Cardiac septum (tissue), 1 donor: Measurements from ENCODE around the gene TMED1. TPM values are rescaled to one million over a fixed set of nuclear protein-coding genes. Genes with fewer than 3 reads are reported as not detected.

Experiments
- DNase-seq: peaks from one replicate; pipeline ENCODE4 v3.0.0-alpha.2; 2020; ENCODE audit warnings: low spot score
- intact Hi-C: fragments of 100-400 bp; cut with DNase I; formaldehyde crosslinking; loops from one replicate; pipeline ENCODE4 v1.14.0; 2022
- total RNA-seq: library from RNA; stranded (reverse); fragmentation: NEBNext Ultra II Directional; extraction: Animal tissue kit (Norgen Biotek cat#: 25700); gene quantifications from one replicate; pipeline ENCODE4 v1.2.1, GENCODE V29; 2021
- donor health status: DM: no; HTN: no; CAD: no.

The TMED1 gene
- total RNA-seq, 1 donor from 2014 or later: 25.6 TPM

DNA sequence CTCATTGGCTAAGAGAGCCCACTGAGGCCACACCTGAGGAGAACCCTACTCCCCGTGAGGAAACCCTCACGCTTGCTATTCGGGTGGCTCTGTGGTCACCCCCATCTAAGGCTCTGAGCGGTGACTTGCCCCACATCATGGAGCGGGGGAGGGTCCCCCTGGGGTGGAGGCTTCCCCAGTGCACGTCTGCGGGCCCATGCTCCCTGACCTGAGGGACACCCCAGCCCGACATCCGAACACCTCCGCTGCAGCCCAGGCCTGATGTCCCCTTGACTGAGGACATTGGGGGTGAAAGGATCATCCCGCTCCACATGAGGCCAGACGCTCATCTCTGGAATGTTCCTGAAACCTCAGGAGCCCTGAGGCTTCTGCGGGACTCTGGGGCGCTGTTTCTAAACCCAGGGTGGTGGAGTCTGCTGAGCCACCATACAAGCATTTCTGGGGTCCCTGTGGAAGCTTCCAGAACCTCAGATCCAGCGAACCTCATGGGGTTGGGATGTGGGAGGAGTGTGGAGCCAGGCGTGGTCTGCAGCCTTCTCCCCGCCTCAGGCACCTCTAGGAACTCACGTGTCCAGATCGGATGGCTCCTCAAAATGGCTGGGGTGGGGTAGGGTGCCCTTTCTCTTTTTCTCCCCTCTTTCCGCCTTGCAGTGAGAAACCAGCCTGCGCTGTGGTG is 19.9 kb downstream of the TMED1 start:
- intact Hi-C loops: no loop called here
- no peak for DNase-seq

DNA sequence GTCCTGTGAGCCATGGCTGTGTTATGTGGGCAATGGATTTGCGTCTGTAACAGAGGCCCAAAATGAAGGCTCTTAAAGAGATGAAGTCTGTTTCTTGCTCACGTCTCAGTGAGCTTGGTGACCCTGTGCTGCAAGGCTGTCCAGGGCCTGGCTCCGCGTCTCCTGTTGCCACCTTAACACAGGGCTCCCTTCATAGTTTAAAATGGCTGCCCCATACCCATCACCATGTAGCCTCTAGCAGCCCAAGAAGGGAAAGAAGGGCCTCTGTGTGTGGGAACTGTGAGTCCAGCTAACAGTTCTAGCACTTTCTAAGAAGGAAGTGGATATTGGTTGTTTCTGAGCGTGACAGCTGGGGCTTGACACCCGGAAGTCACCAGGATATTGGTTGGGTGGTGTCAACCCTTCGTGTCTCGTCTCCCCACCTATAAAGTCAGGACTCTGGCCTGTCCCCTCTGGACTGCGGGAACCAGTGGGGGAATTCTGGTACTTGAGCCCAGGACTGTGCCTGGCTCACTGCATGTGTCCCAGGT is 20.9 kb downstream of the TMED1 start:
- intact Hi-C loops: no loop called here
- DNase-seq: no peak

DNA sequence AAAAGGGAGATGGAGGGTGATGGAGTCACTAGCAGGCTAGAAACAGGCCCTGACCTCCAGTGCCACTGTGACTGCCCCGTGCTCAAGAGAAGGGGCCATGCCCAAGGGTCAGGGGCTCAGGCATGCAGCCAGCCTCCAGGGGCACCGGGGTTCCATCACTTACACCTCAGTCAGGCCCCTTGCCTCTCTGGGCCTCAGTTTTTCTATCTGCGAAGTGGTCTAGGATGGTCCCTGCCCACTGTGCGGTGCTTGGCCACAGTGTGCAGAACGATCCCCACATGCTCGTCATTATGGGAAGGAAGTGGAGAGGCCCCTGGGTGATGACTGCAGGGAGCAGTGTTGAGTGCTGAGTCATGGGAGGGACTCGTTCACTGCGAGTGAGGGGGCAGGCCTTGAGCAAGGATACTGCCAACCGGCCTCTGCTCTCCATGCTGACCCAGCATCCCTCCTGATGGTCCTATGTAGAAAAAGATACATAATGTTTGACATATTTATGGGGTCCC is 23.1 kb downstream of the TMED1 start:
- DNase-seq: peak; percentile 87
- intact Hi-C loops: no loop called here

DNA sequence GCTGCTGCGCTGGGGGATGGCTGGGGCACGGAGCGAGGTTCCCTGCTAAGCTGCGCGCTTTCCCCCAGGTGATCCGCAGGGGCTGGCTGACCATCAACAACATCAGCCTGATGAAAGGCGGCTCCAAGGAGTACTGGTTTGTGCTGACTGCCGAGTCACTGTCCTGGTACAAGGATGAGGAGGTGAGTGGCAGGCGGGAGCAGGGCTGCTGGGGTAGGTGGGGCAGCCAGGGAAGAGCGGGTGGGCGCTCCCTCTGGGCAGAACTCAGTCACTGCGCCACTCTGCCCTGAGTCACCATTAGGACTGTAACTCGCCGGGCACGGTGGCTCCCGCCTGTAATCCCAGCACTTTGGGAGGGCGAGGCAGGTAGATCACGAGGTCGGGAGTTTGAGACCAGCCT is 23.8 kb downstream of the TMED1 start:
- no peak for DNase-seq

DNA sequence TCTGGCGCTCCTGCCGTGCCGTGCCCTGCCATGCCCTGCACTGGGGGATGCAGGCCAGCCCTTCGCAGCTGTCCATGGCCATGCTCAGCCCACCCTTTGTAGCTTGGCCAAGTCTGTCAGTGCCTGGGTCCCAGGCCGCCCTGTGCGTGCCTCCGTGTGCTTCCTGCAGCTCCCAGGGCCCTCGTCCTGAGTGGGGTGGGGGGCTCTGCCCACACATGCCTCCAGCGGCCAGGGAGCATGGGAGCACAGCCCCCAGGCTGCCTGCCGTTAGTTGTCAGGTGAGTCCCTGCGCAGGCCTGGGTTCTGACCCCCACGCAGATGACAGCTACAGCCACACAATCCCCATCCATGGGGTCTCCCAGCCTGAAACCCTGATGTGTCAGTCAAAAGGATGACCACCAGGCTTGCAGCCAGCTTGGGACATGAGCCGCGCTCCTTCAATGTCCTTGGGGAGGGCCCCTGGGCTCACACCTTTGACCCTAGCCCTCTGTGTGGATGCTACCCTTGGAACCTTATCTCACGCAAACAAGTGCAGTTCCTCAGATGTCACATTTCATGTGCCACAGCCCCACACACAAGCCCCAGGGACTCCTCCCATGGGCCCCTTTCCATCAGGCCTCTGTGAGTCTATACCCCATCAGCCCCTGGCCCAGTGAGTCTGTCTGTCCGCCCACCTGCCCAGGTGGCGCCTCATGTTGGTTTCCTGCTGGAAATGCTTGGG is 24.5 kb downstream of the TMED1 start:
- DNase-seq: no peak
- intact Hi-C loops: no loop called here

More for the DNA sequence above, 23.8 kb downstream of the TMED1 start:
- intact Hi-C loops: no loop called here

DNA sequence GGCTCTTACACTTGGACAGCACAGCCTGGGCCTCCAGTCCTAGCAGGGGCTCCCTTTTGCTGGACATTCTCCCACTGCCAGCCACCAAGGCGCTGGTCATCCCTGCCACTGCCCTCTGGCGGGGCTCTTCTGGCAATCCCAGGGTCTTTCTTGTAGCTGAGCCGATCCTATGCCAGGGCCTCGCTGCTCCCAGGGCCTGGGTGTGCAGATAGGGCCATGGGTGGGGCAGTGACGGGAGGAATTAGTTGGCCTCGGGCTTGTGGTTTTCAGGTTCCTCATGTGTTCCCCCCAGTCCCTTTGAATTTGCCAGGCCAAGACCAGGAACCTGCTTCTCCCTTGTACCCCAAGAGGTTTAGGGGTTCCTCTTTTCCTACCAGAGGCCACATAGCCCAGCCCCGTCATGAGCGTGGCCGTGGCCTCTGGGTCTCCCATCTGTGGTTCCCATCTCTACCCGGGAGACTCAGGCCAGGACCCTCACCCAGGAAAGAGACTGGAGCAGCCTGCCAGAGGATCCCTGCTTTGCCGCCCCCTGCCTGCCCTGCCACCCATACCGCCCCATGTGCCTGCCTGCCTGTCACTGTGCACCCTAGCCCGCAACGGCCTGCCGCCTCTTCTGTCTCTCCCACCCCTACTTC is 26.2 kb downstream of the TMED1 start:
- no peak for DNase-seq
- intact Hi-C loops: no loop called here

DNA sequence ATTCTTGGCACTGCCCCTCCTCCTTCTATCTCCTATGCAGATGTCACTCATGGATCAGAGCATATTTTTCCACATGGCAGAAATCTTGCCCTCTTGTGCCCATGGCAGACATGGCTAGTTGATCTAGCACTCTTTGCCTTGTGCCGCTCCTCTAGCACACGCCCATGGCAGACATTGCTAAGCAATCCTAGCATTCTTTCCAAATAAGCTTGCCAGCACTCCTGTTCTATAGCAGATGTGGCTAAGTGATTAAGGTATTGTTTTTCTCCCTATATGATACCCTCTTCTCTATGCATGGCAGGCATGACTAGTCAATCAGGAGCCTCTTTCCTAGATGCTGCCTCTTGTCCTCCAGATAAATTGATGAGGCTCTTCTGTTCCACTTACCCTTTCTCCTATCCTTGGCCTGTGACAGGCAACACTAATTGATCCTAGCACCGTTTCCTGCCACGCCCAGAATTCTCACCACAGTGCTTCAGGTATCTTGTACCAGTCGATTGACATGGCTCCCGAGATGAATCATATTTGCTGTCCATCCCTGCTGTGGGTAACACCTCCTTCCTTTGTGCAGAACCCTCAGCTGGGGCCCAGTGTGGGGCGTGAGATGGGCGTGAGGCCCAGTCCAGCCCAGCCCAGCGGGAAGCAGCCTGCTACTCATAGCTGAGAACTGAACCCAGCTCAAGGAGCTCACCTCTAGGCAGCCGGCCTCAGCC is 26.9 kb downstream of the TMED1 start:
- no peak for DNase-seq
- intact Hi-C loops: no loop called here

DNA sequence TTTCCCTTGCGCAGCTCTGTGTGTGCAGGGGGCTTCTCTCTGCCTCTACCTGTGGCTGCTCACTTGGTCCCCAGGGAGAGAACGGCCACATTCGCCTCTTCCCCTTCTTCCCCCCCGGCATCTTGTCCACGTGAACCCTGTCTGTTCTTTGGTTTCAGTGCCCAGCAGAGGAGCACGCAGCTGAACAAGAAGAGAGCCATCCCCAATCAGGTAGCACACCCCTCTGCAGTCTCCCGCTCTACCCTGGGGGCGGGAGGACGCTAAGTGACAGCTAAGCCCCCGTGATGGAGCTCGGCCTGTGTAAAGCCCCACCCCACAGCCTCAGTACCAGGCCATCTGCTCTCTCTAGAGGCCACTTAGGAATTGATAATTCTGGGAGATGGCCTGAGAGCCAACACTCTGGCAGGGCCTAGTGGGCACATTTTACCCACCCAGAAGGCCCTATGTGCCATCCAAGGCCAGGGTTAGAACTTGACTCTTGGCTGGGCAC is 30.2 kb downstream of the TMED1 start:
- intact Hi-C loops: no loop called here
- no peak for DNase-seq

DNA sequence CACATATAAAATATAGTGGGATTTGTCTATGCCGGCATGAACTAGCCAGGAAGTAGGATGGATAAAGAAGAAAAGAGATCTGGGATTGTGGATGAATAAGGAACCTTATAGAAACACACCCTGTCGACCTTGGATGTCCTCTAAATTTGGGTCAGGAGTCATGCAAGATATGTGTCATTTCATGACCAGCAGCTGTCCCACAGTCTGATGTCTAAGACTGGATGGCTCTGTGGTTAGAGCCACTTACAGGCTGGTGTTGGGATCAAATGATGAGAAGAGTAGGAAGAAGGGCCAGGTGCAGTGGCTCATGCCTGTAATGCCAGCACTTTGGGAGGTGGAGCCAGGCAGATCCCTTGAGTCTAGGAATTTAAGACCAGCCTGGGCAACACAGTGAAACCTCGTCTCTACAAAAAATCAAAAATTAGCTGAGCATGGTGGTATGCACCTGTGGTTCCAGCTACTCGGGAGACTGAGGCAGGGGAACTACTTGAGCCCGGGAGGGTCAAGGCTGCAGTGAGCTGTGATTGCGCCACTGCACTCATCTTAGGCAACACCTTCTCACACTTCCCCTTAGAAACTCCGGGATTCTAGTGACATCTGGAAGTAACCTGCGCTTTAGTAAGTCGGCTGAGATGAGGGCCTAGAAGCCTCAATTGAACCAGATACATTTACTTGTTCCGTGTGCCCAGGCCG is 30.8 kb downstream of the TMED1 start:
- intact Hi-C loops: no loop called here
- peak; percentile 89 for DNase-seq

DNA sequence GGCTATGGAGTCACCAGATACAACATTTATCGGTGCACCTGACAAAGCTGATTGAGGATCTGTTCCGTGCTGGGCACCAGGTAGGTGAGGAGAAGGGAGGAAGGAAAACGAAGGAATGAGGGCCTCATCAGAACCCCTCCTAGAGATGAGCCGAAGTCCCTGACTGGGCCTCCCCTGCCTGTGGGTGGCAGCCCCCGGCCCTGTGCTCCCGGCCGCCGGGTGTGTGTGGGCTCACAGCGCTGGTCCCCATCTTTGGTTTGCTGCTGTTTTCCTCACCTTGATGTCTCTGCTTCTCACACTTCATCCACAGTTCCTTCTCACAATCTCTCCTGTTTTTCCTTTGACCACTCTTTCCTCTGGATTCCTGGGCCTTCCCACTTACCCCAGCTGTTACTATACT is 32.8 kb downstream of the TMED1 start:
- intact Hi-C loops: no loop called here

DNA sequence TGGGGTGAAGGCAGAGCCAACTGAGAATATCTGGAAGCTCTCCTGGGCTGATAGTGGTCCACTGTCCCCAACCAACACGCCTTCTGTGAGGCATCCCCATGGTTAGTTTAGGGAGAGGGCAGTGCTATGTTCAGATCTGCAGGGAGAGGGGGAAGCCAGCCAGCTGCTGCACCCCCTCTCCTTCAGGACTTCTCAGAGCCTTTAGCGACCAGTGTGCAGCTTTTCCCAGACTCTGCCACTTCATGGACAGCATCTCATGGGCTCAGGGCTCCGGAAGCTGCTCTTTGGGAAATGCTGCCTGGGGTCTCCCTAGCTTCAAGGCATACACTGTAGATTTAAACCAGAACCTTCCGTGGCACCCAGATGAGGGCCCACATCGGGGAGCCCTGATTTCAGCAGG is 33.5 kb downstream of the TMED1 start:
- no peak for DNase-seq
- intact Hi-C loops: no loop called here

More for the DNA sequence above, 32.8 kb downstream of the TMED1 start:
- DNase-seq: no peak

DNA sequence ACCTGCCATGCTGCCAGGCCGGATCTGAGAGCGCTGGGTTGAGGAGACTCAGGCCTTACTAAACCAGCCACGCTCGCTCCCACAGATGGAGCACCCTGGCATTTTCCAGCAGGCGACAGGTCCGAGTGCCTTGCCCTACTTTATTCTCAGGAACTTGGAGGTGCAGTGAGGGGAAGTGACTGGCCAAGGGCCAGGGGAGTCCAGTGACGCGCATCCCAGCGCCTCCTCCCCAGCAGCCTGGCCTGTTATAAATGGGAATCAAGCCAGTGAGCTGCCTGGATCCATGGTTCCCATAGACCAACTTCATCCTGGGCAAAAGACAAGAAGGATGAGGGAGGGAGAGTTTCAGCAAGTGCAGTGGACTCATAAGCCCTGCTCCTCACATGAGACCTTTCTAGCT is 35.5 kb downstream of the TMED1 start:
- intact Hi-C loops: no loop called here
- no peak for DNase-seq

DNA sequence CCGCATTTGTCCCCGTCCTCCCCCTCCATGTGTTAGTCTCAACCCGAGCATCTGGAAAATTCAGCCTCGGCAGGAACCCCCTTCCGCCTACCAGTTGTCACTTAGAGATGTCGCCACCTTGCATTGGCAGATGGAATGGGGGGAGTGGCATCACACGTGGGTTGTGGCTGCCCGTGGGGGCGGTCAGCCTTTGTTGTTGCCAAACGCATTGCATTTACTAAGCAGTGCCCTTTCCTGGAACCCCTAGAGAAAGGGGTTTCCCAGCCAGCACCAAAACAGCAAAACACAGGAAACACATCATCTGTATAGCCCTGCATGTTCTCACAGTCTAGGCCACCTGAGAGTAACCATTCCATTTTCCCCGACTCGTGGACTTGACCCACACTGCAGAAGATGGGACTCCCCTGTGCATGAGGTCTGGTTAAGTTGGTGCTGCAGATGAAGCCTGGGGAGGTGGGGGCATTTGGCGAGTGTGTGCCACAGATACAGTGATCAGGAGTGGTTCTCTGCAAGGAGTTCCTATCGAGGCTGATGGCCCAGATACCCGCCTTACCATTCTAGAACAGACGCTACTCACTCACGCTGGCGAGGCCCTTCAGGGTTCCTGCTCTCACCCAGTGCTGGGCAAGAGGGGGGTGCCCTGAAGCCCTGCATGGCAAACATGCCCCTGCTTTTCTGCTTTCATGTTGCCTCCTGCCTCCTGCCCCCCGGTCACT is 38.3 kb downstream of the TMED1 start:
- DNase-seq: no peak
- intact Hi-C loops: no loop called here

DNA sequence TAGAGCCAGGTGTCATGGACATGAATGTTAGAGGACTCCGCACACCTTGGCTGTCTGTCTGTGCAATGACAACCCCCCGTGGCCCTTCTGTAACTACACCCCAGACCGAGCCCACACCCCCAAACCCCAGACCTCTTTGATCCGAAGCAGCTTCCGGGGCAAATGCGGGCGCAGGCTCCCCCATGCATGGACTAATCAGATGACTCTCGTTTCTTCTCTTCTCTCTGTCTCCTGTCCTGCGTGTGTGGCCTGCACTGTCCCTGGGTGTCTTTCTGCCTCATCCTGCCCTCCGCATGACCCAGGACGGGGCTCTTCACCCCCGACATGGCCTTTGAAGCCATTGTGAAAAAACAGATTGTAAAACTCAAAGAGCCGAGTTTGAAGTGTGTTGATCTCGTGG is 38.9 kb downstream of the TMED1 start:
- no peak for DNase-seq
- intact Hi-C loops: no loop called here

DNA sequence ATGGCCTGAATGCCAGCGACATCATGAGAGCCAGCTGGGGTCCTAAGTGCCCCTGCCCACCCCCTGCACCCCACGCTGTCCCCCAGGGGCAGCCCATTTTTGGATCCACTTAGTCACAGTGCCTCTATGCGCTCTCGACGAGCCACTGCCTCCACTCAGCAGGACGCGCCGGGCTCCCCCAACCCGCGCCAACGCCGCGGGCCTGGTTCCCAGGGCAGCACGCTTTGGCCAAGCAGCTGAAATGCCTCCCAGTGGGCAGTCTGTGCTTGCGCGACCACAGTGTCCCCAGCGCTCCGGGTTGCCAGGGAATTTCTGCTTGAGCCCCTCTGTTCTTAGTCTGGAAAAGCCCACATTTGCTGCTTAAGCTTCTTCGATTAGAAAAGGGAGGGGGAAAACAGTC is 39.4 kb downstream of the TMED1 start:
- DNase-seq: no peak
- intact Hi-C loops: no loop called here

DNA sequence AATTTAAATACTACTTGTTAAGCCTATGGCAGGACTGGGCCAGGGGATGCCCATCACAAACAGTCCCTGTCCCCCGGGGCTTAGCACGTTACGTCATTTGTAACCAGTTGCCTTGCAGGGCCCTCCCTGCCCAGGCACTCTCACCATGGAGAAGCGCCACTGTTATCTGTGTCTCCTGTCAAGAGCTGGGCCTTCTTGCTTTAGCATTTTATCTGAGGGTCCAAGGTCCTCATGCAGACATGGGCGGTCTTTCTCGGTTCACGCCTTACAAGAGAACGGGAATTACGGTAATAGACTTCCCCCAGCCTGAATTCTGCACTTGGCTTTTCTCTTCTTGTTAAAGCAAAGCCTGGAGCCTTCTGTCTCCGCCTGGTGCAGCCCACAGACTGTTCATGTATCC is 46.1 kb downstream of the TMED1 start:
- intact Hi-C loops: no loop called here
- no peak for DNase-seq

DNA sequence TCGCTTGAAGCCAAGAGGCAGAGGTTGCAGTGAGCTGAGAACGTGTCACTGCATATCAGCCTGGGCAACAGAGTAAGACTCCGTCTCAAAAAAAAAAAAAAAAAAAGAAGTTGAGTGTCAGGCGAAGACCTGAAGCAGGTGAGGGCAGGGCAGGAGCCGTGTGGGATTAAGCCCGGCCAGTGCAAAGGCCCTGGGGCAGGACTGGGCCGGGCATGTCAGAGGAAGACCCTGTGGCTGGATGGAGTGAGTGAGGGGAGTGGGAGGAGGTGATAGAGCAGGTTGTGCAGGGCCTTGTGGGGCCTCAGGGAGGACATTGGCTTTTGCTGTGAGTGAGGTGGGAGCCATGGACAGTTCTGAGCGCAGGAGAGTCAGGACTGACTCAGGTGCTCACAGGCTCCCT is 47.9 kb downstream of the TMED1 start:
- DNase-seq: no peak

DNA sequence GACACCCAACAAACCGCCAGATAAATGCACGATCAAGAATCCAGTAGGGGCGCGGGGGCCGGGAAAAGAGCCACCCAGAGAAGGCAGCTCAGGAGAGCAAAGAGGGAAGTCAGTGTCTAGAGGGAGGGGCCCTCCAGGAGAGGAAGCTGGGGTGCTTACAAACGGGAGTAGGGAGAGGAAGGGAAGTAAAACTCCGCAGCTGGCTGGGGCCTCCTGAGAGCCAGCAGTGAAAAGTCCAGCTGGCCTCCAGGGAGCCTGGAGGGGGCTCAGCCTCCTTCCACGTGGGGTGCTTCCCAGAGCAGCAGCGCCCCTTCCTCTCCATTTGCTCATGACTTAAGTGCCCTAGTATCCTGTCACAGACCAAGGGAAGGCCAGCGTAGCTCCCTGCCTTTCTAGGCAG is 51.8 kb downstream of the TMED1 start:
- DNase-seq: peak; percentile 85
- intact Hi-C loops: no loop called here

More for the DNA sequence above, 47.9 kb downstream of the TMED1 start:
- intact Hi-C loops: no loop called here

DNA sequence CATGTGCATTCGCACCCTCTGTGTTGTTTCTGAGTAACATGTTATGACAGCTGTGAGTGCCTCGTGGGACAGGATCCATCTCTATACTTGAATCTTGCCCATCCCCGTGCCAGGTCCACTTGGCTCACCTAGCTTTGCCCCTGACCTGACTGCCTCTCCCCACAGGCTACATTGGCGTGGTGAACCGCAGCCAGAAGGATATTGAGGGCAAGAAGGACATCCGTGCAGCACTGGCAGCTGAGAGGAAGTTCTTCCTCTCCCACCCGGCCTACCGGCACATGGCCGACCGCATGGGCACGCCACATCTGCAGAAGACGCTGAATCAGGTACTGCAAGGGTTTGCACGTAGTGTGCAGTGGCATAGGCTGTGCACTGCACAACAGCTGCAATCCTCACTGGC is 53.2 kb downstream of the TMED1 start:
- no peak for DNase-seq

More for the DNA sequence above, 53.2 kb downstream of the TMED1 start:
- intact Hi-C loops: no loop called here
